Sigmoid colon (tissue), 7 donors: ENCODE results near the gene AMFR. TPM values are rescaled to one million over a fixed set of nuclear protein-coding genes. Genes with fewer than 3 reads are reported as not detected.

Experiments used
- DNase-seq: peaks from one replicate; pipeline ENCODE4 v3.0.0-alpha.2; 2019
- H3K27ac ChIP-seq, 4 donors: fragments of 200-600 bp; sonication (generic); one replicate each; pipeline ENCODE4 v1.5.1; 2016 to 2019; ENCODE audit warnings: mild to moderate bottlenecking in 1 of 4
- H3K27me3 ChIP-seq, 3 donors: fragments of 200-600 bp; sonication (generic); one replicate each; pipeline ENCODE4 v1.5.1; 2019; ENCODE audit warnings: mild to moderate bottlenecking in 1 of 3
- H3K36me3 ChIP-seq, 4 donors: fragments of 200-600 bp; sonication (generic); one replicate each; pipeline ENCODE4 v1.5.1; 2016 to 2019
- H3K4me1 ChIP-seq, 4 donors: fragments of 200-600 bp; sonication (generic); one replicate each; pipeline ENCODE4 v1.5.1; 2017 to 2019
- H3K4me3 ChIP-seq, 4 donors: fragments of 200-600 bp; sonication (generic); one replicate each; pipeline ENCODE4 v1.5.1; 2017 to 2019; ENCODE audit warnings: mild to moderate bottlenecking in 2 of 4, moderate library complexity in 1 of 4
- H3K9me3 ChIP-seq, 4 donors: fragments of 200-600 bp in 3 of 4; sonication (generic) in 3 of 4; one replicate each; pipeline versions ENCODE4 v1.5.1 to v1.6.1; 2013 to 2019
- CTCF ChIP-seq, 4 experiments: fragments of 450-650 bp in 3 of 4; fragments of 200-600 bp in 1 of 4; IDR thresholded peaks; one replicate each; pipeline ENCODE4 v1.5.1; 2016 to 2019; ENCODE audit warnings: antibody characterized with exemption in 4 of 4, mild to moderate bottlenecking in 3 of 4, moderate library complexity in 2 of 4
- EP300 ChIP-seq, 4 donors: sonication (generic); formaldehyde crosslinking; IDR thresholded peaks; one replicate each; pipeline ENCODE4 v1.6.1; 2017; ENCODE audit warnings: antibody characterized with exemption in 4 of 4
- POLR2A ChIP-seq, 2 donors: fragments of 450-650 bp; IDR thresholded peaks; one replicate each; pipeline ENCODE4 v1.6.1; 2016; ENCODE audit warnings: antibody characterized with exemption in 2 of 2, mild to moderate bottlenecking in 2 of 2, moderate library complexity in 2 of 2
- POLR2AphosphoS5 ChIP-seq, 4 donors: sonication (generic); formaldehyde crosslinking; IDR thresholded peaks; one replicate each; pipeline ENCODE4 v1.6.1; 2017; ENCODE audit warnings: antibody characterized with exemption in 4 of 4
- WGBS, 2 donors: extraction: QIAGEN DNeasy Blood & Tissue Kit; methylation state at CpG; one replicate each; pipeline ENCODE4 v1.1.7; 2013; 5-methylcytosine and 5-hydroxymethylcytosine counted together
- intact Hi-C: fragments of 100-400 bp; cut with DNase I; formaldehyde crosslinking; loops from one replicate; pipeline ENCODE4 v1.15.1; 2023
- polyA plus RNA-seq, 3 donors: library from polyadenylated mRNA; stranded (reverse); fragments of 200-250 nt; gene quantifications; one replicate each; pipeline ENCODE4 v1.2.3, GENCODE V29; 2013
- total RNA-seq, 4 donors: library from RNA; depleted of rRNA; stranded (reverse); fragments of >200 nt; gene quantifications; one replicate each; pipeline ENCODE4 v1.1.0, GENCODE V29; 2016
- donor health status: healthy with polysubstance abuse.
- donor health status: Bipolar disorder and iron deficiency.
- donor health status: healthy.

AMFR gene
- total and polyA plus RNA-seq, 7 donors: 22.4 to 201 (median 111) TPM

- no peak for DNase-seq
- peaks cover 10 to 88% (median 34%) of the 10 kb centered on the region in 4 donors for H3K36me3 ChIP-seq
Observed at GRCh38 chr16:56337131-56337857, 88.1 kb downstream of the AMFR start.

GRCh38 chr16:56336711-56337110, 88.6 kb downstream of the AMFR start:
- peaks cover 0 to 9% (median 0%) of the 10 kb centered on the region in 4 donors for H3K4me1 ChIP-seq
- intact Hi-C loops: no loop called here
- H3K9me3 ChIP-seq: no peaks in the 10 kb centered on the region
- WGBS, 2 donors: 90 to 91% methylated on average over 21 of the region's 21 CpGs
- H3K36me3 ChIP-seq: peaks cover 6 to 87% (median 32%) of the 10 kb centered on the region in 4 donors
- H3K4me3 ChIP-seq: no peak overlapping the region
- no peak overlapping the region for H3K27ac ChIP-seq
- no peaks in the 10 kb centered on the region for H3K27me3 ChIP-seq
- DNase-seq: no peak
- TF ChIP-seq POLR2A (IDR thresholded peaks at IDR 0.05): no peak

More at GRCh38 chr16:56337131-56337857, 88.1 kb downstream of the AMFR start:
- H3K27me3 ChIP-seq: no peaks in the 10 kb centered on the region
- no peak for TF ChIP-seq POLR2A (IDR thresholded peaks at IDR 0.05)
- no peak for TF ChIP-seq CTCF (IDR thresholded peaks at IDR 0.05)
- TF ChIP-seq POLR2AphosphoS5 (IDR thresholded peaks at IDR 0.05): no peak
- TF ChIP-seq EP300 (IDR thresholded peaks at IDR 0.05): no peak
- intact Hi-C loops: no loop called here
- H3K4me1 ChIP-seq: peaks cover 0 to 7% (median 0%) of the 10 kb centered on the region in 4 donors
- no peak overlapping the region for H3K27ac ChIP-seq
- no peak overlapping the region for H3K4me3 ChIP-seq
- 89 to 90% methylated on average over 11 of the region's 11 CpGs for WGBS, 2 donors
- no peaks in the 10 kb centered on the region for H3K9me3 ChIP-seq

- 76 to 84% methylated on average over 8 of the region's 8 CpGs for WGBS, 2 donors
- H3K9me3 ChIP-seq: no peaks in the 10 kb centered on the region
- no peak overlapping the region for H3K4me3 ChIP-seq
- peaks cover 4 to 86% (median 27%) of the 10 kb centered on the region in 4 donors for H3K36me3 ChIP-seq
- H3K27ac ChIP-seq: no peak overlapping the region
- intact Hi-C loops: no loop called here
- TF ChIP-seq POLR2AphosphoS5 (IDR thresholded peaks at IDR 0.05) (no peak), EP300 (IDR thresholded peaks at IDR 0.05) (no peak), POLR2A (IDR thresholded peaks at IDR 0.05) (no peak), CTCF (IDR thresholded peaks at IDR 0.05) (no peak)
- peaks cover 0 to 9% (median 0%) of the 10 kb centered on the region in 4 donors for H3K4me1 ChIP-seq
- DNase-seq: no peak
- no peaks in the 10 kb centered on the region for H3K27me3 ChIP-seq
Observed at GRCh38 chr16:56336071-56336688, 89.2 kb downstream of the AMFR start.

- 90 to 94% methylated on average over 9 of the region's 9 CpGs for WGBS, 2 donors
- intact Hi-C loops: no loop called here
- no peaks in the 10 kb centered on the region for H3K27me3 ChIP-seq
- TF ChIP-seq EP300 (IDR thresholded peaks at IDR 0.05) (no peak), POLR2A (IDR thresholded peaks at IDR 0.05) (no peak), CTCF (IDR thresholded peaks at IDR 0.05) (no peak)
- H3K9me3 ChIP-seq: no peaks in the 10 kb centered on the region
- H3K4me1 ChIP-seq: peaks cover 0 to 9% (median 0%) of the 10 kb centered on the region in 4 donors
- no peak overlapping the region for H3K27ac ChIP-seq
- no peak overlapping the region for H3K4me3 ChIP-seq
- DNase-seq: no peak
- peaks cover 0 to 86% (median 17%) of the 10 kb centered on the region in 4 donors for H3K36me3 ChIP-seq
Observed at GRCh38 chr16:56334761-56335160, 90.6 kb downstream of the AMFR start.

- 30 to 63% methylated on average over 16 of the region's 16 CpGs for WGBS, 2 donors
- no peak overlapping the region for H3K4me3 ChIP-seq
- intact Hi-C loops: no loop called here
- peaks cover 0 to 78% (median 17%) of the 10 kb centered on the region in 4 donors for H3K36me3 ChIP-seq
- TF ChIP-seq EP300 (IDR thresholded peaks at IDR 0.05): no peak
- no peak for TF ChIP-seq POLR2A (IDR thresholded peaks at IDR 0.05)
- no peak for TF ChIP-seq CTCF (IDR thresholded peaks at IDR 0.05)
- TF ChIP-seq POLR2AphosphoS5 (IDR thresholded peaks at IDR 0.05): no peak
- no peak for DNase-seq
- no peaks in the 10 kb centered on the region for H3K27me3 ChIP-seq
- peaks cover 0 to 9% (median 0%) of the 10 kb centered on the region in 4 donors for H3K4me1 ChIP-seq
- H3K27ac ChIP-seq: no peak overlapping the region
- H3K9me3 ChIP-seq: no peaks in the 10 kb centered on the region
Observed at GRCh38 chr16:56332464-56333079, 92.8 kb downstream of the AMFR start.
